Measurements from ENCODE around the gene MTIF2.
A peak's percentile ranks its signal among the peaks of the same experiment; 100 is the strongest.
"Not testable (repeated sequence)": the region's sequence is repeated elsewhere in the genome, so short reads cannot be mapped to it uniquely, and the experiment has no call there.

The MTIF2 gene

DNA sequence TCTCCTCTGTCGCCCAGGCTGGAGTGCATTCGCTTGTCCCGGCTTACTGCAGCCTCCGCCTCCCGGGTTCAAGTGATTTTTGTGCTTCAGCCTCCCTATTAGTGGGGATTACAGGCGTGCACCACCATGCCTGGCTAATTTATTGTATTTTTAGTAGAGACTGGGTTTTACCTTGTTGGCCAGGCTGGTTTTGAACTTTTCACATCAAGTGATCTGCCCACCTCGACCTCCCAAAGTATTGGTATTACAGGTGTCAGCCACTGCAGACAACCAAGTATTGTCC is 35.4 kb downstream of the MTIF2 start:
- peaks cover 44% of the 10 kb centered on the region for H3K36me3 ChIP-seq (ENCODE audit: insufficient read depth, low read length)
- H3K27ac ChIP-seq, result peak overlapping the region; percentile 77
- DNase-seq (ENCODE audit: low read depth, low spot score), result no peak

DNA sequence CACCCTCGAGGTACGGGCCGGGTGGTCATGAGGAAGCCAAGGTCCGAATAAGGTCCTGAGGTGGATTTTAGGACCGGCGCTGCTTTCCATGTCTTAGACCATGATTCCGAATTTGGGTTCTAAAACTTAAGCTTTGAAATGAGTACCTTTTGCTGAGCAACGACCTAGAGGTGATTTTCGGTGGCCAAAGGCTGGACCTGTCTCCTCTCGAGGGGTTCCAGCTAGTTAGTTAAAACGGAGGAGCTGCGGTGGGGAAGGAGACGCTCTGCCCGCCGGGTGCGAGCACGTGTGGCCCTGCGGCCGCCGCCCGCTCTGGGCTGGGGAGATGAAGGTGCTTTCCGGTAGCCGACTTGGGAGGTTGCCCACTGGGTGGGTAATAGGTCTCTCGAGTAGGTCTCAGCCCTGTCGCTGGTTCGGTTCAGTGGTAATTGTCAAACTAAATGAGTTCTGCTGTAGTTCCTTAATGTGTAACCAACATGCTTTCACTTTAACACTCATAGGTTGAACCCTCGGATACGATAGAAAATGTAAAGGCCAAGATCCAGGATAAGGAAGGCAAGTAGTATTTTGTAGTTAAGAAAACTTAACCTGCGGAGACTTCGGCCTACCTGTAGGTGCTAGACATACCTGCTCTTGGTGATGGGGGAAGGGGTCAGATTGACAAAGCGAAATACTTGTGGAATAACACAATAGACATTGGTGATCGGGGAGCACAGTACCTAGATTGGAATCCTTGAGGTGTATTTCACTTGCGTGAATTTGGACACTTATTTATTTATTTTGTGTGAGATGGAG is 36.0 kb downstream of the MTIF2 start:
- no peaks in the 10 kb centered on the region for H3K9me3 ChIP-seq (ENCODE audit: low read depth, low read length)
- TF ChIP-seq FOXP2 (optimal IDR thresholded peaks at IDR 0.05; ENCODE audit: control extremely low read depth, extremely low read length, insufficient read depth) (no peak), EZH2 (IDR thresholded peaks at IDR 0.05) (no peak), POLR2AphosphoS5 (IDR thresholded peaks at IDR 0.05; ENCODE audit: borderline replicate concordance, low read depth, low read length) (no peak; the same call in 1 of the 2 replicates)
- DNase-seq (ENCODE audit: low read depth, low spot score), result no peak
- peak overlapping the region; percentile 99 for H3K27ac ChIP-seq
- peak overlapping the region; percentile 90 for H3K4me3 ChIP-seq
- H3K36me3 ChIP-seq (ENCODE audit: insufficient read depth, low read length), result peaks cover 44% of the 10 kb centered on the region
- peak overlapping the region; percentile 99 for H3K9ac ChIP-seq (ENCODE audit: insufficient read length)

More for the DNA sequence above, 35.4 kb downstream of the MTIF2 start:
- Histone ChIP-seq H3K9me3 (ENCODE audit: low read depth, low read length) (no peaks in the 10 kb centered on the region), H3K4me3 (peak overlapping the region; percentile 90), H3K9ac (ENCODE audit: insufficient read length) (peak overlapping the region; percentile 99)
- TF ChIP-seq POLR2AphosphoS5 (IDR thresholded peaks at IDR 0.05; ENCODE audit: borderline replicate concordance, low read depth, low read length), result no peak
- no peak for TF ChIP-seq FOXP2 (optimal IDR thresholded peaks at IDR 0.05; ENCODE audit: control extremely low read depth, extremely low read length, insufficient read depth)
- no peak for TF ChIP-seq EZH2 (IDR thresholded peaks at IDR 0.05)

DNA sequence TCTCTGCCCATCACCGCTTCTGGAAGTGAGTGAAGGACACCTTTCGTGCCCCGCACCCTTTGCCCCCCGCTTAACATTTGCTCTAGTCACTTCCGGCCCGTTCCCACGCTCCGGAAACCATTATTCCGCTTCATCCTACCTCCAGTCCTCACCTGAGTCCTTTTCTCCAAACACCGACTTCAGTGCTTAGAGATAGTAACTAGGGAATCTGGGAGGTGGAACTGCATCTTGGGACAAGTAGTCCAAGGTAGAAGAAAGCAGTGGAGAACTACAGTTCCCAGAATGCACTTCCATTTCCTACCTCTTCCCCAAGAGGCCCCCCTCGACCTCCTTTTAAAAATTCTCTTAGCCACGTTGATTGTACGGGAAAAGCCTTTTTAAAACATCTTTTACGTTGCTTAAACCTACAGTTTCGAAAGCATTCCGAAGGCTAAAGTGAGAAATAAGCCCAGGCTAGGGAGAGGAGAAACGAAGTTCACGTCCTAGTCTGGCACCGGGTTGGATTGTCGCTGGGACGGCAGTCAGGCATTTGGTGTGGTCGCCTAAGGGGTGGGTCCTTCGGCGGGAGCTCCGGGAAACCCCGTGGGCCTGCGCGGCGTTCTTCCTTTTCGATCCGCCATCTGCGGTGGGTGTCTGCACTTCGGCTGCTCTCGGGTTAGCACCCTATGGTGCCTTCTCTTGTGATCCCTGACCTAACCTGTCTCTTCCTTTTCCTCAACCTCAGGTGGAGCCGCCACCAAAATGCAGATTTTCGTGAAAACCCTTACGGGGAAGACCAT is 36.8 kb downstream of the MTIF2 start, which contains the start of the genes CLHC1 and RPS27A:
CLHC1 (minus strand) TSS at position 210 of the 779 bp plus-strand sequence. CDS start 9,882 bp downstream, outside the sequence.
RPS27A (plus strand) TSS at position 605 of the 779 bp plus-strand sequence; CDS start at position 742, 137 bp downstream.
- peak within 1 kb of the TSS; percentile 90 for H3K4me3 ChIP-seq
- TF ChIP-seq EZH2 (IDR thresholded peaks at IDR 0.05), result no peak
- TF ChIP-seq FOXP2 (optimal IDR thresholded peaks at IDR 0.05; ENCODE audit: control extremely low read depth, extremely low read length, insufficient read depth), result peak; percentile 80
- TF ChIP-seq POLR2AphosphoS5 (IDR thresholded peaks at IDR 0.05; ENCODE audit: borderline replicate concordance, low read depth, low read length), result peak; percentile 93
- peaks cover 42% of the 10 kb centered on the region for H3K36me3 ChIP-seq (ENCODE audit: insufficient read depth, low read length)

DNA sequence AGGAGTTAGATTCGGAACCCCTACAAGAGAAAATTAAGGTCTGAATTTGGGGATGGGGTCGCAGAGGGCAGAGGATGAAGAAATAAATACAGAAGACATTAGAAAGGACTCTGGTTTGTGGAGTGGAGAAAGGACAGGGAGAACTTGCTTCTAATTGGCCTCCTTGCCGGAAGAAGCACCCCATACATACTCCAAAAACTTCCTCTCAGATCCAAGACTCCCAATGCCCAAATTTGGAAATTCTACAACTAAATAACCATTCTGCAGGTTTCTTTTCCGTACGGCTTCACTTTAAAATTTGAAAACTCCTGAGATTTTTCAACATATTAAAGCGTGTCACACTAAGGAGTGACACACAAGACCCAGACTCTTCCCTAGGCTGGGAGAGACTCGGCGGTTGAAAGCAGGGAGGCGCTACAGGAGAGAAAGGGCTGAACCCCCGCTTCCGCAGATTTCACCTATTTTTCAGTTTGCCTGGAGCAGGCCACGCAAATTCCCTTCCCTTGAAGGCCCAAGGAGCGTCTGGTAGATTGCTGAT is 37.4 kb downstream of the MTIF2 start:
- Histone ChIP-seq H3K9me3 (ENCODE audit: low read depth, low read length) (no peaks in the 10 kb centered on the region), H3K9ac (ENCODE audit: insufficient read length) (peak overlapping the region; percentile 99), H3K36me3 (ENCODE audit: insufficient read depth, low read length) (peaks cover 35% of the 10 kb centered on the region), H3K4me3 (peak overlapping the region; percentile 90), H3K27ac (peak overlapping the region; percentile 49; the same call in 1 of the 2 replicates)
- DNase-seq (ENCODE audit: low read depth, low spot score), result no peak
- no peak for TF ChIP-seq POLR2AphosphoS5 (IDR thresholded peaks at IDR 0.05; ENCODE audit: borderline replicate concordance, low read depth, low read length)
- TF ChIP-seq EZH2 (IDR thresholded peaks at IDR 0.05), result no peak
- TF ChIP-seq FOXP2 (optimal IDR thresholded peaks at IDR 0.05; ENCODE audit: control extremely low read depth, extremely low read length, insufficient read depth), result no peak

More for the DNA sequence above, 36.8 kb downstream of the MTIF2 start, which contains the start of the genes CLHC1 and RPS27A:
- peak within 1 kb of the TSS; percentile 99 for H3K27ac ChIP-seq
- H3K9ac ChIP-seq (ENCODE audit: insufficient read length), result peak within 1 kb of the TSS; percentile 99
- peak; percentile 97 for DNase-seq (ENCODE audit: low read depth, low spot score)
- H3K9me3 ChIP-seq (ENCODE audit: low read depth, low read length), result no peaks in the 10 kb centered on the region

- no peak overlapping the region for H3K4me3 ChIP-seq
- TF ChIP-seq EZH2 (IDR thresholded peaks at IDR 0.05), result no peak
- no peak for TF ChIP-seq POLR2AphosphoS5 (IDR thresholded peaks at IDR 0.05; ENCODE audit: borderline replicate concordance, low read depth, low read length)
- no peak for TF ChIP-seq FOXP2 (optimal IDR thresholded peaks at IDR 0.05; ENCODE audit: control extremely low read depth, extremely low read length, insufficient read depth)
- peak overlapping the region; percentile 19 for H3K9ac ChIP-seq (ENCODE audit: insufficient read length)
Measured at GRCh38 chr2:55230551-55230950, 38.5 kb downstream of the MTIF2 start.

DNA sequence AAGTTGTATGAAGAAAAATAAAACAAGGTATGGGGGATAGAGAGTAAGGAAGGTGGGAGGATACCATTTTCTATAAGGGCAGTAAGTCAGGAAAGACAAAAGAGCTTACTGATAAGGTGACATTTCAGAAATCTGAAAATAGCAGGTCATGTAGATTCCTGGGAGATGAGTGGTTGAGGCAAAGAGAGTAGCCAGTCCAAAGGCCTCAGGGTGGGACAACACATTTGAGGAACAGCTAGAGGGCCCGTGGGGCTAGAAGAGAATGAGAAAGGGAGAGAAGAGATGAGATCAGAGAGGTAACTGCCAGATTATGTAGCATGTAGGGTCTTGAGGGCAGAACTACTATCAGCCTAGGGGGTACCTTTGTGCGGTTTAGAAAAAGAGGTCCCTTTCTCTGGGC is 39.8 kb downstream of the MTIF2 start:
- TF ChIP-seq POLR2AphosphoS5 (IDR thresholded peaks at IDR 0.05; ENCODE audit: borderline replicate concordance, low read depth, low read length), result no peak
- no peak for TF ChIP-seq EZH2 (IDR thresholded peaks at IDR 0.05)
- TF ChIP-seq FOXP2 (optimal IDR thresholded peaks at IDR 0.05; ENCODE audit: control extremely low read depth, extremely low read length, insufficient read depth), result no peak
- no peaks in the 10 kb centered on the region for H3K9me3 ChIP-seq (ENCODE audit: low read depth, low read length)
- H3K27ac ChIP-seq, result no peak overlapping the region
- no peak overlapping the region for H3K9ac ChIP-seq (ENCODE audit: insufficient read length)
- no peak for DNase-seq (ENCODE audit: low read depth, low spot score)
- no peak overlapping the region for H3K4me3 ChIP-seq
- H3K36me3 ChIP-seq (ENCODE audit: insufficient read depth, low read length), result peaks cover 11% of the 10 kb centered on the region

More at GRCh38 chr2:55230551-55230950, 38.5 kb downstream of the MTIF2 start:
- Histone ChIP-seq H3K36me3 (ENCODE audit: insufficient read depth, low read length) (peaks cover 25% of the 10 kb centered on the region), H3K27ac (no peak overlapping the region), H3K9me3 (ENCODE audit: low read depth, low read length) (no peaks in the 10 kb centered on the region)
- DNase-seq (ENCODE audit: low read depth, low spot score), result no peak

DNA sequence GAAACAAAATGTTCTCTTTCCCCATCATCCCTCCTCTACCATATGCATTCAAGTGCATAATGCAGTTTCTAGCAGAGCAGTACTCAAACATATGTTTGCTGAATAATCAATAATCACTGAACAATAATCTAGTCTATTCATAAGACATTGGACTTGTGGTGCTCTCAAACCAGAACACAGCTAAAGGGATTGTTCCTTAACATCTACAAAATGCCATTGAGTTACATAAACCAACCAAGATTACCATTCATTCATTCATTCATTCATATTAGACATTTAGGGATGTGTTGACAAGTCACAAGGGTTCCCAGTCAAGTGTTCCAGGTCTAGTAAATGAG is 40.8 kb downstream of the MTIF2 start:
- DNase-seq (ENCODE audit: low read depth, low spot score), result no peak
- Histone ChIP-seq H3K9me3 (ENCODE audit: low read depth, low read length) (no peaks in the 10 kb centered on the region), H3K36me3 (ENCODE audit: insufficient read depth, low read length) (peaks cover 1% of the 10 kb centered on the region), H3K27ac (no peak overlapping the region), H3K9ac (ENCODE audit: insufficient read length) (no peak overlapping the region), H3K4me3 (no peak overlapping the region)
- TF ChIP-seq EZH2 (IDR thresholded peaks at IDR 0.05) (no peak), POLR2AphosphoS5 (IDR thresholded peaks at IDR 0.05; ENCODE audit: borderline replicate concordance, low read depth, low read length) (no peak), FOXP2 (optimal IDR thresholded peaks at IDR 0.05; ENCODE audit: control extremely low read depth, extremely low read length, insufficient read depth) (no peak)

GRCh38 chr2:55227437-55228225 is 41.4 kb downstream of the MTIF2 start:
- not testable (repeated sequence) for H3K36me3 ChIP-seq (ENCODE audit: insufficient read depth, low read length); DNase-seq (ENCODE audit: low read depth, low spot score); H3K4me3 ChIP-seq; H3K9ac ChIP-seq (ENCODE audit: insufficient read length); H3K9me3 ChIP-seq (ENCODE audit: low read depth, low read length); H3K27ac ChIP-seq

All from SK-N-MC (cell line).